Immature natural killer cell (primary cell): ENCODE results near the gene APBA2. TPM values are rescaled to one million over a fixed set of nuclear protein-coding genes. Genes with fewer than 3 reads are reported as not detected.
"Not testable (repeated sequence)": the region's sequence is repeated elsewhere in the genome, so short reads cannot be mapped to it uniquely, and the experiment has no call there.

ENCODE experiments used
- DNase-seq, 3 donors: peaks; one replicate each; pipeline ENCODE4 v3.0.0; 2022; ENCODE audit warnings: mixed read lengths in 1 of 3
- H3K27ac Mint-ChIP-seq, 6 donors: one replicate each; pipeline ENCODE4 v1.8.0; 2020; ENCODE audit warnings: mixed read lengths in 6 of 6, mild to moderate bottlenecking in 5 of 6, inconsistent platforms in 4 of 6, moderate library complexity in 3 of 6
- H3K27me3 Mint-ChIP-seq, 3 donors: one replicate each; pipeline ENCODE4 v1.8.0; 2020 to 2021; ENCODE audit warnings: low read depth in 3 of 3, mild to moderate bottlenecking in 3 of 3, mixed read lengths in 3 of 3, moderate library complexity in 3 of 3, inconsistent platforms in 1 of 3
- H3K36me3 Mint-ChIP-seq, 3 donors: one replicate each; pipeline ENCODE4 v1.8.0; 2020; ENCODE audit warnings: mixed read lengths in 3 of 3, inconsistent platforms in 2 of 3, mild to moderate bottlenecking in 2 of 3
- H3K4me1 Mint-ChIP-seq, 2 donors: one replicate each; pipeline ENCODE4 v1.8.0; 2020; ENCODE audit warnings: inconsistent platforms in 2 of 2, mild to moderate bottlenecking in 2 of 2, mixed read lengths in 2 of 2, moderate library complexity in 1 of 2
- H3K4me3 Mint-ChIP-seq, 5 donors: one replicate each; pipeline ENCODE4 v1.8.0; 2020; ENCODE audit warnings: mild to moderate bottlenecking in 5 of 5, mixed read lengths in 5 of 5, inconsistent platforms in 3 of 5, moderate library complexity in 3 of 5
- H3K9me3 Mint-ChIP-seq, 6 donors: one replicate each; pipeline ENCODE4 v1.8.0; 2020; ENCODE audit warnings: mild to moderate bottlenecking in 6 of 6, mixed read lengths in 6 of 6, inconsistent platforms in 4 of 6, moderate library complexity in 3 of 6
- polyA plus RNA-seq, 3 donors: library from polyadenylated mRNA; unstranded; fragments of 300-500 nt; fragmentation: Illumina TruSeq; gene quantifications; one replicate each; pipeline ENCODE4 v1.2.3, GENCODE V29; 2021

The APBA2 gene
- polyA plus RNA-seq, 3 donors from 2014 or later, result 24.4 to 68.7 (median 25.4) TPM

DNA sequence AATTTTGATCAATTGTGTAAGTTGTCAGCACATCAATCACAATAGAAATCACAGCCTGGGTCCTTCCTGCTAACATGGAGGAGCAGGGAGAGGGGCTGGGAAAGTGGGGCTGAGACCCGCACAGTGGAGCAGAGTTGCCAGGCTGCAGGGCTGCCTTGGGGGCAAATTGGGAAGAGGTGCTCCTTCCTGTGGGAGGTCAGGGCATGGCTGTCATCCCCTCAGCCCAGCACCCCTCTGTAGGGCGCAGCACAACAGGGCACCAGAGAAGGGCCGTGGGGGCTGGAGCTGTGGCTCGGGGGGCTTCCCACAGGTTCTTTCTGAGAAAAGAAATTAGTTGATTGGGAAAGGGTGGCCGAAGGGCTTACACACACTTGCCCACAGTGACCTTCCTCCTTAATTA is 257.5 kb downstream of the APBA2 start:
- H3K27ac Mint-ChIP-seq, result no peak overlapping the region
- peaks cover 2 to 13% (median 8%) of the 10 kb centered on the region in 3 donors for H3K27me3 Mint-ChIP-seq
- H3K9me3 Mint-ChIP-seq, result no peaks in the 10 kb centered on the region
- H3K4me1 Mint-ChIP-seq, result peaks cover 9 to 12% of the 10 kb centered on the region in 2 donors
- no peak overlapping the region for H3K4me3 Mint-ChIP-seq
- no peaks in the 10 kb centered on the region for H3K36me3 Mint-ChIP-seq
- DNase-seq, result no peak

DNA sequence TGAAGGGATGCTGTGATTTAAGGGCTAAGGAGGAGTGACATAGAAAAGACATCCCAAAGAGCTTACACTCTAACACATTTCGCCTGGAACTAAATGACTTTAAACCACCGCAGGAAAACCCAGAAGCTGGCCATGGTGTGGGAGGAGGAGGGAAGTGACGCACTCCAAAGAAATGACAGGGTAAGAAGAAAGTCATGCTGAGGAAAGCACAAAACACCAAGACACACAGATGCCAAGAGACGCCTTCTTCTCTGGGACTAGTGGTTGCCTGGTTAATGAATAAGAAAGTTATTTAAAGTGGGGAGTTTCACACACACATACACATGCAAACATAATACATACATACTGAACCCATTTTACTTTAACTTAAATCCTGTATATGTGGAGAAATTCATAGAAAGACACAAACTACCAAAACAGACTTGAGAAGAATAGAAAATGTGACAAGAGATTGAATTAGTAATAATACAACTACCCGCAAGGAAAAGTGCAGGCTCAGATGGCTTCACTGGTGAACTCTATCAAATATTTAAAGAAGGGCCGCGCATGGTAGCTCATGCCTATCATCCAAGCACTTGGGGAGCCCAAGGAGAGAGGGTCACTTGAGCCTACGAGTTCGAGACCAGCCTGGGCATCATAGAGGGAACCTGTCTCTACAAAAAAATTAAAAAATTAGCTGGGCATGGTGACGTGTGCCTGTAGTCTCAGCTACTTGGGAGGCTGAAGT is 258.3 kb downstream of the APBA2 start:
- Mint-ChIP-seq H3K9me3 (no peaks in the 10 kb centered on the region), H3K27ac (no peak overlapping the region), H3K4me3 (no peak overlapping the region), H3K36me3 (no peaks in the 10 kb centered on the region), H3K4me1 (peaks cover 9% of the 10 kb centered on the region in 2 donors), H3K27me3 (peaks cover 0 to 13% (median 8%) of the 10 kb centered on the region in 3 donors)
- no peak for DNase-seq

DNA sequence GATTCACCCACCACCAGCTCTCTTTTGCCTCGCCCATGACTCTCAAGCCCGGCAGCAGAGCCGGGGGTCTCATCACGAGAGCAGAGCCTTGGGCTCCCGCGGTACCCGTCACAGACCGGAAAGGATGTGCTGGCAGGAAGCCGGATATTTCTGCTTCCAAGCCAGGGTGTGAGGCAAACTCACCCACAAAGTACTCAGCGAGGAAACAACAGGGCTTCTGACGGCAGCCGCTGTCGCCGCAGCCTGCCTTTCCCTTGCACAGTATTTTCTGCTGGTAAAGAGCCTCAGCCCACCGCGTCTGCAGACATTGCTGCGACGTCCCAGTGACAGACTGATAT is 263.9 kb downstream of the APBA2 start:
- no peak overlapping the region for H3K27ac Mint-ChIP-seq
- peaks cover 0 to 3% (median 3%) of the 10 kb centered on the region in 3 donors for H3K27me3 Mint-ChIP-seq

DNA sequence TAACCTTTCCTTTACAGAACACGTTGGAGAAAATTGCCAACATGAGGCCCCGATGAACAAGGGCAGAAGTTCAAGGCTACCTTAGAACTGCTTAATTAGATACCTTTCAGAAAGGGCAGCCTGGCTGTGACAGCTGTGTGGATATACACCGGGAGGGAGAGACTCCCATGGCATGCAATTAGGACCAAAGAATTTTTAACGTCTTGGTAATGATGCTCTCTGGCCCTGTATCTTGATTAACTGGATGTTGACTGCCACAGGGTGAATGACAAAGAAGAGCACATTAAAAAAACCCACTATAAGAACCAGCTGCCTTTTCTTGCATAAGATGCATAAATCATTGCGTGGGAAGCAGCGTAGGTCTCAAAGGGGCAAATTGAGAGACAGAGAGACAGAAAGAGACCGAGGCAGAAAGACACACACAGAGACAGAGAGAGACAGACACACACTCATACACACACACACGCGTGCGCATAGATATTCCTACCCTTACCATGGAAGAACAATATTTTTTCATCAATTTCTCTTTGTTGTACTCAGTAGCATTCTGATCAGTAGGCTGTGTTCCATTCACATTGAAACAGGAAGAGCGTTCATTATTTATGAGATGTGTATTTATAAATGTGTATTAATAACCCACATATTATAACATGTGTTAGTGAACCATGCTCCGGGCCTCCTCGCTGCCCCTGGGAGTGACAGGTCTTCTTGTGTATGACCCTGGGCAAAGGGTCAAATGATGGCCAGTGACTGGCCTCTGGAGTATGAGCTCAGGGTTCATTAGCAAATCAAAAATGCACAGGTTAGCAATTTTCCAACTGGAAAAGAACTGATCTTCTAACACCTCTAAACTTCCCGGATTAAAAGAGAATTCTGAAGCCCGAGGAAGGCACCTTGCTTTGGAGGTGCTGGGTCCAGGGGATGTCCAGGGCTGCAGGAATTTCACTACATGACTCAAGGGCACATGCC is 265.0 kb downstream of the APBA2 start:
- Mint-ChIP-seq H3K27ac (no peak overlapping the region), H3K4me1 (no peaks in the 10 kb centered on the region), H3K9me3 (no peaks in the 10 kb centered on the region), H3K4me3 (no peak overlapping the region), H3K36me3 (no peaks in the 10 kb centered on the region), H3K27me3 (peaks cover 0 to 10% (median 0%) of the 10 kb centered on the region in 3 donors)
- DNase-seq, result no peak

More for the DNA sequence above, 263.9 kb downstream of the APBA2 start:
- H3K36me3 Mint-ChIP-seq, result no peaks in the 10 kb centered on the region
- no peak overlapping the region for H3K4me3 Mint-ChIP-seq
- H3K9me3 Mint-ChIP-seq, result no peaks in the 10 kb centered on the region
- no peaks in the 10 kb centered on the region for H3K4me1 Mint-ChIP-seq
- no peak for DNase-seq

DNA sequence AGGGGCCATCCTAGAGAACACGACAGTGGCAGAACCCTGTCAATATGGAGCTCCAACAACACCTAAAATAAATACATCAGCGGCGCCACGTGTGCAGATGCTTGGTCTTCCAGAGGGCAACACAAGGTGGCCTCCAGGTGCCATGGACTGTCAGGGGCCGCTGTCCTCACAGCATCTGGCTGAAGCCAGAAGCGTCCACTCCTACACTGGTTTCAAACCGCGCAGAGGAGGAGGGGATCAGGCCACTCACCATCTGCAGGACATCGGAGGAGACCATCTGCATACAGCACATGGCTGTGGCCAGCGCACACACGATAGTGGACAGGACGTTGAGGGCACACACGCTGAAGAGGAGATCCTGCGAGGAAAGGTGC is 265.7 kb downstream of the APBA2 start:
- no peak overlapping the region for H3K4me3 Mint-ChIP-seq
- no peaks in the 10 kb centered on the region for H3K9me3 Mint-ChIP-seq
- no peak for DNase-seq
- H3K27me3 Mint-ChIP-seq, result peaks cover 0 to 13% (median under 1%) of the 10 kb centered on the region in 3 donors
- H3K27ac Mint-ChIP-seq, result no peak overlapping the region
- no peaks in the 10 kb centered on the region for H3K36me3 Mint-ChIP-seq
- no peaks in the 10 kb centered on the region for H3K4me1 Mint-ChIP-seq

DNA sequence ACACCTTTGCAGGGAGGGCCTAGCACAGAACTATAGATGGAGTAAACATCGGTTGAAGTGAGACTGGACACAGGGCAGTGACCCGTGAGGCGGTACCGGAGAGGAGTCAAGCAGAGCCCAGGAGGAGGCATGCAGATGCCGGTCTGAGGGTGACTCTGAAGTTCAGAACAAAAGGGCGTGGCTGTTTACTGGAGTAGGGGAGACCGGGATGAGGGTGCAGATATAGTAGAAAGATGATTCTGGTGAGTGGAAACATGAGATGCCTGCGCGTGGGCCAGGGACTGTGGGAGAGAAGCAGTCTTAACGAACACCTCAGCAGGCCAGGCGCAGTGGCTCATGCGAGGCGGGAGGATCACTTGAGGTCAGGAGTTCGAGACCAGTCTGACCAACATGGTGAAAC is 270.7 kb downstream of the APBA2 start:
- H3K4me1 Mint-ChIP-seq, result peaks cover 9 to 12% of the 10 kb centered on the region in 2 donors
- DNase-seq, result no peak
- H3K27ac Mint-ChIP-seq, result no peak overlapping the region
- no peaks in the 10 kb centered on the region for H3K36me3 Mint-ChIP-seq
- peaks cover 0 to 2% (median under 1%) of the 10 kb centered on the region in 6 donors for H3K9me3 Mint-ChIP-seq
- H3K4me3 Mint-ChIP-seq, result no peak overlapping the region
- H3K27me3 Mint-ChIP-seq, result peaks cover 3 to 31% (median 10%) of the 10 kb centered on the region in 3 donors

DNA sequence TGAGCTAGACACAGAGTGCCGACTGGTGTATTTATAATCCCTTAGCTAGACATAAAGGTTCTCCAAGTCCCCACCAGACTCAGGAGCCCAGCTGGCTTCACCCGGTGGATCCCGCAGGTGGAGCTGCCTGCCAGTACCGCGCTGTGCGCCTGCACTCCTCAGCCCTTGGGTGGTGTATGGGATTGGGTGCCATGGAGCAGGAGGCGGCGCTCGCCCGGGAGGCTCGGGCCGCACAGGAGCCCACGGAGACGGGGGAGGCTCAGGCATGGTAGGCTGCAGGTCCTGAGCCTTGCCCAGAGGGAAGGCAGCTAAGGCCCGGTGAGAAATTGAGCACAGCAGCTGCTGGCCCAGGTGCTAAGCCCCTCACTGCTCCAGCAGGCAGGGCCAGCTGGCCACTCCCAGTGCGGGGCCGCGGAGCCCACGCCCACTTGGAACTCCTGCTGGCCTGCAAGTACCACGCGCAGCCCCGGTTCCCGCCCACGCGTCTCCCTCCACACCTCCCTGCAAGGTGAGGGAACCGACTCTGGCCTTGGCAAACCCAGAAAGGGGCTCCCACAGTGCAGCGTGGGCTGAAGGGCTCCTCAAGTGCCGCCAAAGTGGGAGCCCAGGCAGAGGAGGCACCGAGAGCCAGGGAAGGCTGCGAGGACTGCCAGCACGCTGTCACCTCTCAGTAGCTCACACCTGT is 274.1 kb downstream of the APBA2 start:
- no peak for DNase-seq
- Mint-ChIP-seq H3K4me3 (peak overlapping the region in 1 of 5 donors; percentile 70), H3K36me3 (peaks cover 0 to 3% (median 0%) of the 10 kb centered on the region in 3 donors), H3K9me3 (peaks cover 0 to 5% (median 5%) of the 10 kb centered on the region in 6 donors), H3K27me3 (peaks cover 10 to 40% (median 16%) of the 10 kb centered on the region in 3 donors), H3K27ac (no peak overlapping the region), H3K4me1 (peaks cover 9 to 12% of the 10 kb centered on the region in 2 donors)

DNA sequence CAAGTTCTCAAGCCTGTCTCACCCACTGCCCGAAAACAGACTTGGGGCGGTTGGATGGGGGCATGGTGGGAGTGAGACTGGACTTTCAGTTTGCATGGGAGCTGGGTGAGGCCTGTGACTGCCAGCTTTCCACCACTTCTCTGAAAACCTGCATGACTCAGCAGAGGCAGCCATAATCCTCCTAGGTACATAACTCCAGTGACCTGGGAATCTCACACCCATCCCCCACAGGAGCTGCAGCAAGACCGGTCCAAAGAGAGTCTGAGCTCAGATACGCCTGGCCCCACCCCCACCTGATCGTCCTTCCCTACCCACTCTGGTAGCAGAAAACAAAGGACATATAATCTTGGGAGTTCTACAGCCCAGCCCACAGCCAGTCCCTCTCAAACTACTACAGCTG is 276.6 kb downstream of the APBA2 start:
- Mint-ChIP-seq H3K27ac (no peak overlapping the region), H3K4me1 (peaks cover 9 to 12% of the 10 kb centered on the region in 2 donors), H3K4me3 (no peak overlapping the region), H3K9me3 (peaks cover 0 to 5% (median 5%) of the 10 kb centered on the region in 6 donors), H3K36me3 (peaks cover 0 to 3% (median 0%) of the 10 kb centered on the region in 3 donors), H3K27me3 (peaks cover 10 to 24% (median 15%) of the 10 kb centered on the region in 3 donors)
- no peak for DNase-seq

DNA sequence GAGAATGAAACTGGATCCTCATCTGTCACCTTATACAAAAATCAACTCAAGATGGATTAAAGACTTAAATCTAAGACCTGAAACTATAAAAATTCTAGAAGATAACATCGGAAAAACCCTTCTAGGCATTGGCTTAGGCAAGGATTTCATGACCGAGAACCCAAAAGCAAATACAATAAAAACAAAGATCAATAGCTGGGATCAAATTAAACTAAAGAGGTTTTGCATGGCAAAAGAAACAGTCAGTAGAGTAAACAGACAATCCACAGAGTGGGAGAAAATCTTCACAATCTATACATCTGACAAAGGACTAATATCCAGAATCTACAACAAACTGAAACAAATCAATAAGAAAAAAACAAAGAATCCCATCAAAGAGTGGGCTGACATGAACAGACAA is 281.3 kb downstream of the APBA2 start:
- not testable (repeated sequence) for H3K4me1 Mint-ChIP-seq, H3K9me3 Mint-ChIP-seq, H3K4me3 Mint-ChIP-seq, H3K36me3 Mint-ChIP-seq, DNase-seq, H3K27ac Mint-ChIP-seq
- peaks cover 5 to 12% (median 5%) of the 10 kb centered on the region in 3 donors for H3K27me3 Mint-ChIP-seq

Other genes with a start within 250 kb of the APBA2 start
- under 1 TPM in 2 of 3 donors, not detected in 1; 0.76 TPM for gene GOLGA8M, start 173.6 kb upstream of the APBA2 start, polyA plus RNA-seq
- not detected for gene GOLGA6L7, start 37.3 kb upstream of the APBA2 start, polyA plus RNA-seq